Left cardiac atrium (tissue), 4 donors: ENCODE data around the gene TRIM72. TPM values are rescaled to one million over a fixed set of nuclear protein-coding genes. Genes with fewer than 3 reads are reported as not detected.
A peak's percentile ranks its signal among the peaks of the same experiment; 100 is the strongest.

Experiments
- ATAC-seq, 2 donors: fragments of 200-7000 bp; cut with Tn5 transposase; one replicate each; pipeline ENCODE4 v1.9.1; 2020; ENCODE audit warnings: mild to moderate bottlenecking in 2 of 2, moderate library complexity in 2 of 2
- DNase-seq: peaks from one replicate; pipeline ENCODE4 v3.0.0-alpha.2; 2020
- intact Hi-C, 2 donors: fragments of 100-400 bp; cut with DNase I; formaldehyde crosslinking; loops; one replicate each; pipeline versions ENCODE4 v1.14.1 to v1.15.1; 2022 to 2023
- total RNA-seq, 2 donors: library from RNA; stranded (reverse); fragmentation: NEBNext Ultra II Directional; extraction: Animal tissue kit (Norgen Biotek cat#: 25700); gene quantifications; one replicate each; pipeline ENCODE4 v1.2.1, GENCODE V29; 2021
- donor health status: DM: no; HTN: yes; CAD: no.
- donor health status: DM: no; HTN: yes; CAD: no; lungs with severe emphysema.
- donor health status: DM: yes; HTN: yes; CAD: no.
- donor health status: Dilated cardiomyopathy.

The TRIM72 gene
- total RNA-seq, 2 donors from 2014 or later, result 0.44 to 0.47 TPM

DNA sequence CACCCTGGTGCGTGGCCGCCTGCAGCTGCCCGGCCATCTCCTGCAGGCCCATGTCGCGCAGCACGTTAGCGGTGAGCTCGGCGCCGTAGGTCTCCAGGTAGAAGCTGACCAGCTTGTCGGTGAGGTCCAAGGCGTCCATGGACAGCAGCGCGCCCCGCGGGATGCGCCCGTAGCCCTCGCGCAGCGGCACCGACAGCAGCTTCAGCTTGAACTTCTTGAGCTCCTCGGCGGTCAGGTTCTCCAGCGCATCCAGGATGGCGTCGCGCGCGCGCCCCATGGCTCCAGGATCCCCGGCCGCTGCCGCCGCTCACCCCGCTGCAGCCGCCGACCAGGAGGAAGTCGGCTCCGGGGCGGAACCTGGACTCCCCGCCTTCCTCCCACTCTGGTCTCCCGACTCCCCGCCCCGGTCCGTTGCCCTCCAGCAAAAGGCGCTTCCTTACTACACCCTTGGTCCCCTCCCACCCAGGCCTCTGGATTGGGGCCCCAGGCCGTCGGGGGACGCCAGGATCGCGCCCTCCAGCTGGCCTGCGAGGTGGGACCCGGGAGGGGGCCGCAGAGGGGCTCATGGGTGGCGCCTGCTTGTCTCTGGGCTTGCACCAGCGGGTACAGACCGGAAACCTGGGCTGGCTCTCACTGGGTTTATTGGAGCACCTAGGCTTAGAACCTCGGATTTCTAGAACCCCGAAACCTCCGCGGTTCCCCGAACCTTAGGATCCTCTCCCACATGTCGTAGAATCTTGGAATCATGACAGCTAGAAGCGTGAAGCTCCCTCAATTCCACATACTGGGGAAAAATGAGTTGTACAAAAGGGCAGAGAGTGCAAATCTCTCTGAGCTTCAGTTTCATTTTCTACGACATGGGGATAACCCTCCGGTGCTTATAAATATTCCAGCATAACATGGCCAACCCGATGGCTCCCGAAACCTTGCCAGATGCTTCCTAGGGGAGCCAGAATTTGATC, 11.2 kb upstream of the TRIM72 start, which contains the start of gene PYCARD:
Gene PYCARD (minus strand): TSS at position 347 of the 962 bp plus-strand sequence. CDS start 70 bp downstream, at position 277.
- DNase-seq, result peak; percentile 78
- intact Hi-C loops, result no loop called here
- peak; percentile 64 to 83 for ATAC-seq

GRCh38 chr16:31204871-31205666, 8.8 kb upstream of the TRIM72 start:
- DNase-seq, result no peak
- ATAC-seq, result no peak
- intact Hi-C loops, result no loop called here

DNA sequence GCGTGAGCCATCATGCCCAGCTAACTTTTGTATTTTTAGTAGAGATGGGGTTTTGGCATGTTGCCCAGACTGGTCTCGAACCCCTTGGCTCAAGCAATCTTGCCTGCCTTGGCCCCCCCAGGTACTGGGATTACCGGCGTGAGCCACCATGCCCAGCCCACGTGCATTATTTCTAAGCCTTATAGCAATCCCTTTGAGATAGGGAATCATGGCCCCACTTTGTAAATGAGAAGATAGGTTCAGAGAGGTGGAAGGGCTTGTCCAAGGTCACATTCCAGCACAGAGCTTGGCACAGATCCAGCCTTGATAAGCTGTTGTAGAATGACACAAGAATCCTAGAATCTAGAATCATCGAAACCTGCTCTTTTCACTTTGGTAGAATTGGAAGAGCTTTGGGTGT, 7.1 kb upstream of the TRIM72 start:
- intact Hi-C loops, result no loop called here
- DNase-seq, result no peak
- no peak for ATAC-seq

GRCh38 chr16:31213342-31213741, 577 bp upstream of the TRIM72 start:
- ATAC-seq (no peak), DNase-seq (no peak)
- intact Hi-C loops, result no loop called here

GRCh38 chr16:31214708-31215286, 878 bp downstream of the TRIM72 start:
- ATAC-seq, result peak; percentile 34 to 36
- no peak for DNase-seq
- intact Hi-C loops, result no loop called here

DNA sequence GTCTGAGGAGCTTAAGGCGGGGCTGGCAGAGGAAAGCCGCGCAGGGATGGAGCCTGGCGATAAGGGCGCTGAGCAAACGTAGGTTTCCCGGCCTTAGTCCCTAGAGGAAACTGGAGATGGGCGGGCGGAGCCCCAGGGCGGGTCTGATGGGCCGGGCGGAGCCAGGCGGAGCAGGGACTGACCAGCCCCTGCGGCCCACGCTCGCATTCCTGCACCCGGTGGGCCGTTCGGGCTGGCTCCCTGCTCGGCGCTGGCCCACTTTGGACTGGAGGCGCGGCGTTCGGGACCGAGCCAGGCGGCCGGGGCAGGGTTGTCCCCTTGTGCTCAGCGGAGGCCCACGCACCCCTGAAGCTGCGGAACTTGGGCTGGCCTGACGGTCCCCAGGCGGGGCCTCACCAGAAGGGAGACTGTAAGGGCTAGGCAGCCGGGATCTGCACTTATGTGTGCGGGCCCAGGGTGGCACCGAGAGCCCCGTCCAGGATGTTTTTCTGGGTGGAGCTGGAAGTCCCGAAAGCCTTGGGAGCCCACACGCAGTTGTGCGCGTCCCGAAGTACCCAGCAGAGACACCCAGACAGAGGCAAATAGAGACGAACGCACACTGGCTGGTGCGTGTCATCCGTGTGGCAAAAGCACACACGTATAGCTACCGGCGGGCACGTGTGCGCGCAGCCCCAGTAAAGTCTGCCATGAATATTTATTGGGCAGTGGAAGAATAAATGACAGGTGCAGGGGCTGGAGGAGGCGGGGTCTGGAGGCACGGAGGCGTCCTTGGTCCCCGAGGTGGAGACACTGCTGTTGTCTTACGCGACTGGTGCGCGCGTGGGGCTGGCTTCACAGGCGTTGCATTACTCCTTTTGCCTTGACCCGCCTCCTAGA, 1.6 kb downstream of the TRIM72 start:
- peak; percentile 70 for DNase-seq
- intact Hi-C loops, result no loop called here
- ATAC-seq, result peak; percentile 87 to 95

GRCh38 chr16:31216422-31217135, 2.7 kb downstream of the TRIM72 start, which contains the start of gene PYDC1:
Gene PYDC1 (minus strand): TSS chr16:31217135. CDS start chr16:31217028, 107 bp downstream.
- DNase-seq (no peak), ATAC-seq (peak in 1 of 2 donors; percentile 2)
- intact Hi-C loops, result no loop called here

GRCh38 chr16:31217136-31217530, 3.2 kb downstream of the TRIM72 start:
- ATAC-seq (no peak), DNase-seq (no peak)
- intact Hi-C loops, result no loop called here

GRCh38 chr16:31219154-31219741, 5.3 kb downstream of the TRIM72 start:
- ATAC-seq, result no peak
- no peak for DNase-seq
- intact Hi-C loops, result no loop called here

- intact Hi-C loops, result no loop called here
- no peak for ATAC-seq
- no peak for DNase-seq
Observed at GRCh38 chr16:31221357-31222160, 7.6 kb downstream of the TRIM72 start.

DNA sequence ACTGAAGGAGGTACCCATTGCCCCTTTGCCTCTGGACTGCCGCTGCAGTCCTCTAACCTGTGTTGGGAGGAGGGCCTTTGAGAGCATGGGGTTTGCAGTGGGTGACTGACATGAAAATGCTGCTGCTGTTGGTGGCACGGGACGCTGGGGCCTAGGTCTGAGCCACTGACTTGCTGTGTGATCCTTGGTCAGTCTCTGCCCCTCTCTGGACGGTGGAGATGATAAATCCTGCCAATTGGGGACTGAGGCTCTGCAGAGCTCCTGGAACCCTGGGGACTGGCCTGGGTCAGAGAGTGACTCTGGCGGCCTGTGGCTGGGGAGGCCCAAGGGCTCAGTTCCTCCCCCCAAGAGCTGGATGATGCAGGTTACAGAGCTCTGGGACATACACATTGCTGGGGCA, 9.1 kb downstream of the TRIM72 start:
- intact Hi-C loops, result no loop called here
- ATAC-seq (no peak), DNase-seq (no peak)

- ATAC-seq (no peak), DNase-seq (no peak)
- intact Hi-C loops, result no loop called here
Observed at GRCh38 chr16:31224092-31224955, 10.4 kb downstream of the TRIM72 start.

DNA sequence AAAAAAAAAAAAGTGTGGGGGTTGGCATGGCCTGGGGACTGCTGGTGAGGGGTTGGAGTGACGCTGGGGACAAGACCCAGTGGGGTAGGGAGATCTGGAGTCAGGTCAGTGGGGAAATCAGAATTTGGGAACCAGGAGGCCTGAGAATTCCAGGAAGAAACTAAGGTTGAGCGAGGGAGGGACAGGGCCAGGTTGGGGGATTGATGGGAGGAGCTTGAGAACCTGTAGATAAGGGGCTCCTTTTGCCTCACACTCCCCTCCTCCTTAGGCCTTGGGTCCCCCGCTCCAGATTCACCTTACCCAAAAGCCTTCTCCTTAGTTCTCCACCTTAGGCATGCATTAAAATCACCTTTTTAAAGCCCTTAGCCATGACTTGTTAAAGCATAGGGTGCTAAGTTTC, 11.3 kb downstream of the TRIM72 start:
- no peak for ATAC-seq
- intact Hi-C loops, result no loop called here
- DNase-seq, result no peak

DNA sequence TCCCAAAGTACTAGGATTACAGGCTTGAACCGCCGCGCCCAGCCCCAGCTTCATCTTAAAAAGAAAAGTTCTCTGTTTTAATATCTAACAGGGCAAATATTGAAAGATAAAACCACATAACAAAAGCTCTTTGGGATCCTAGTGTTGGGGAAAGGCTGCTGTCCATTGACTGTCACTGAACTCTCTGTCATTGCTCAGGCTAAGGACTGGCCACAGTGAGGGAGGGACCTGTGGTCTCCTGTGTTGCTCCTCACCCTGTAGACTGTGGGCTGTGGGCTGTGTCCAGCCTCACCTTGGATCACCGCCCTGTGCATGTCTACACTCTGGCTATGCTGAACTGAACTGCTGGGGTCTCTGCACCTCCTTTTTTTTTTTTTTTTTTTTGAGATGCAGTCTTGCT, 14.3 kb downstream of the TRIM72 start:
- DNase-seq (no peak), ATAC-seq (no peak)
- intact Hi-C loops, result no loop called here

- intact Hi-C loops, result no loop called here
- DNase-seq, result no peak
- no peak for ATAC-seq
Observed at GRCh38 chr16:31229501-31229900, 15.6 kb downstream of the TRIM72 start.

GRCh38 chr16:31238041-31238440, 24.1 kb downstream of the TRIM72 start:
- ATAC-seq (no peak), DNase-seq (no peak)
- intact Hi-C loops, result no loop called here
